HL-60/S4 treated with retinoic acid at 250 ng/mL for 4 days and 3 days (cell line): Measurements from ENCODE around the gene ZNF423.

ENCODE experiments used
- in situ Hi-C: fragments of 300-500 bp; cut with MboI; formaldehyde crosslinking; loops from 2 replicates; pipeline ENCODE4 v1.7.0; 2022; ENCODE audit warnings: low sequenced_read_pairs

Gene ZNF423

GRCh38 chr16:49467540-49468372, 388.2 kb downstream of the ZNF423 start:
- in situ Hi-C loops: no loop called here

GRCh38 chr16:49466881-49467280, 389.0 kb downstream of the ZNF423 start:
- in situ Hi-C loops: no loop called here

GRCh38 chr16:49466529-49466831, 389.4 kb downstream of the ZNF423 start:
- in situ Hi-C loops: no loop called here

- in situ Hi-C loops: no loop called here
Observed at GRCh38 chr16:49465661-49466528, 390.0 kb downstream of the ZNF423 start.

- in situ Hi-C loops: no loop called here
Observed at GRCh38 chr16:49464877-49465504, 390.9 kb downstream of the ZNF423 start.

- in situ Hi-C loops: no loop called here
Observed at GRCh38 chr16:49464093-49464492, 391.8 kb downstream of the ZNF423 start.

GRCh38 chr16:49463529-49463928, 392.4 kb downstream of the ZNF423 start:
- in situ Hi-C loops: no loop called here

GRCh38 chr16:49462989-49463371, 392.9 kb downstream of the ZNF423 start:
- in situ Hi-C loops: no loop called here

- in situ Hi-C loops: no loop called here
Observed at GRCh38 chr16:49462362-49462988, 393.4 kb downstream of the ZNF423 start.

- in situ Hi-C loops: no loop called here
Observed at GRCh38 chr16:49461517-49461951, 394.4 kb downstream of the ZNF423 start.

GRCh38 chr16:49460786-49461470, 395.0 kb downstream of the ZNF423 start:
- in situ Hi-C loops: no loop called here

- in situ Hi-C loops: no loop called here
Observed at GRCh38 chr16:49459953-49460735, 395.8 kb downstream of the ZNF423 start.

- in situ Hi-C loops: no loop called here
Observed at GRCh38 chr16:49458656-49459445, 397.1 kb downstream of the ZNF423 start.

- in situ Hi-C loops: no loop called here
Observed at GRCh38 chr16:49458243-49458642, 397.7 kb downstream of the ZNF423 start.

- in situ Hi-C loops: no loop called here
Observed at GRCh38 chr16:49457196-49457595, 398.7 kb downstream of the ZNF423 start.

- in situ Hi-C loops: no loop called here
Observed at GRCh38 chr16:49456763-49457162, 399.1 kb downstream of the ZNF423 start.

GRCh38 chr16:49455991-49456745, 399.7 kb downstream of the ZNF423 start:
- in situ Hi-C loops: no loop called here
